Stimulated activated CD4-positive, alpha-beta T cell treated with anti-CD3 and anti-CD28 coated beads, Interleukin-4, amount 100 ng/mL, for 1 hour (primary cell): ENCODE data around the gene CREB3L4.
"Not testable (repeated sequence)": the region's sequence is repeated elsewhere in the genome, so short reads cannot be mapped to it uniquely, and the experiment has no call there.

ENCODE experiments used
- DNase-seq: peaks from one replicate; pipeline ENCODE4 v3.0.0-alpha.2; 2020

CREB3L4 gene

GRCh38 chr1:153990468-153991150 is 22.9 kb downstream of the CREB3L4 start, which contains the start of gene RPS27:
Gene RPS27, plus strand, starts transcription at chr1:153990762. Its CDS starts 35 bp downstream, at chr1:153990797.
- DNase-seq, result peak; percentile 75

GRCh38 chr1:153991151-153991630 is 23.5 kb downstream of the CREB3L4 start:
- no peak for DNase-seq

GRCh38 chr1:153991806-153992205 is 24.1 kb downstream of the CREB3L4 start:
- DNase-seq, result no peak

GRCh38 chr1:153995202-153995601 is 27.5 kb downstream of the CREB3L4 start:
- no peak for DNase-seq

- no peak for DNase-seq
Measured at GRCh38 chr1:153995640-153996039, 27.9 kb downstream of the CREB3L4 start.

- not testable (repeated sequence) for DNase-seq
Measured at GRCh38 chr1:153996882-153997281, 29.2 kb downstream of the CREB3L4 start.

- no peak for DNase-seq
Measured at GRCh38 chr1:154000420-154000819, 32.7 kb downstream of the CREB3L4 start.

- no peak for DNase-seq
Measured at GRCh38 chr1:154006136-154006535, 38.4 kb downstream of the CREB3L4 start.

GRCh38 chr1:154012129-154012528 is 44.4 kb downstream of the CREB3L4 start:
- no peak for DNase-seq

GRCh38 chr1:154012543-154012942 is 44.8 kb downstream of the CREB3L4 start:
- DNase-seq, result not testable (repeated sequence)

GRCh38 chr1:154014154-154014907 is 46.6 kb downstream of the CREB3L4 start:
- no peak for DNase-seq

- no peak for DNase-seq
Measured at GRCh38 chr1:154019269-154019668, 51.6 kb downstream of the CREB3L4 start.

- no peak for DNase-seq
Measured at GRCh38 chr1:154019940-154020339, 52.2 kb downstream of the CREB3L4 start.
